IMR-90 (cell line): ENCODE measurements around the gene FLT1.

ENCODE experiments used
- CEBPB ChIP-seq: IDR thresholded peaks from 2 replicates; pipeline ENCODE4 v1.6.1; 2012; ENCODE audit warnings: low read depth, low read length, improper control_type of control experiment
- POLR2A ChIP-seq: IDR thresholded peaks from 2 replicates; pipeline ENCODE4 v1.6.1; 2012; ENCODE audit warnings: mild to moderate bottlenecking, low read depth, low read length

GRCh38 chr13:28356561-28357021 lies 138.3 kb downstream of the FLT1 start:
- no peak for TF ChIP-seq POLR2A
- no peak for TF ChIP-seq CEBPB
